Smooth muscle cell of the brain vasculature (primary cell): ENCODE measurements around the gene KPTN.
"Not testable (repeated sequence)": the region's sequence is repeated elsewhere in the genome, so short reads cannot be mapped to it uniquely, and the experiment has no call there.

Source experiments
- DNase-seq: peaks from one replicate; pipeline ENCODE4 v3.0.0-alpha.2; 2012; ENCODE audit warnings: low read depth, low spot score

KPTN gene

GRCh38 chr19:47492137-47492533 lies 8.1 kb upstream of the KPTN start:
- no peak for DNase-seq

GRCh38 chr19:47491358-47492136 lies 7.5 kb upstream of the KPTN start:
- DNase-seq: no peak

DNA sequence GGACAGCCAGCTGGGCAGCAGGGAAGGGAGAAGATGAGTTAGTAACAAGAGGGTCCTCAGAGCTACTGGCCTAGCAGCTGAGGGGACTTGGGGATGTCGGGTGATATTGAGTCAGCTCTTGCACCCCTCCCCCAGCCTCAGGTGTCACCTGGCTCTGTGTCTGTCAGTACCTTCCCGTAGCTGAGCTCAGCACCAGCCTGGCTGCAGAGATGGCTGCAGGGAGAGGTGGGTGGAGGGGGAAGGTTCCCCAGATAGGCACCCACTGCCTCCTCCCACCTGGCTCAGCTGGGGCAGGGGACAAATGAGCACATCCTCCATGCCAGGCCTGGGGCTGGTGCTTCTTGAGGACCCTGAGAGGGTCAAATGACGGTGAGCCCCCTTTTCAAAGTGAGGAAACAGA lies 6.8 kb upstream of the KPTN start:
- DNase-seq: no peak

DNA sequence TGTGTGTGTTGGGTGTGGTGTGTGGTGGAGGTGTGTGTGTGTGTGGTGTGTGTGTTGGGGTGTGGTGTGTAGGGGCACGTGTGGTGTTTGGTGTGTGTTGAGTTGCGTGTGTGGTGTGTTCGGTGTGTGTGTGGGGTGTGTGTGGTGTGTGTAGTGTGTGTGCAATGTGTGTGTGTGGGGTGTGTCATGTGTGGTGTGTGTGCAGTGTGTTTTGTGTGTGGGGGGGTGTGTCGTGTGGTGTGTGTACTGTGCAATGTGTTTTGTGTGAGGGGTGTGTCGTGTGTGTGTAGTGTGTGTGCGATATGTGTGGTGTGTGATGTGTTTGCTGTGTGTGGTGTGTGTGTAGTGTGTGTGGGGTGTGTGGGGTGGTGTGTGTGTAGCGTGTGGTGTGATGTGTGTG lies 6.0 kb upstream of the KPTN start:
- DNase-seq: no peak

GRCh38 chr19:47489072-47489914 lies 5.3 kb upstream of the KPTN start:
- DNase-seq: no peak

DNA sequence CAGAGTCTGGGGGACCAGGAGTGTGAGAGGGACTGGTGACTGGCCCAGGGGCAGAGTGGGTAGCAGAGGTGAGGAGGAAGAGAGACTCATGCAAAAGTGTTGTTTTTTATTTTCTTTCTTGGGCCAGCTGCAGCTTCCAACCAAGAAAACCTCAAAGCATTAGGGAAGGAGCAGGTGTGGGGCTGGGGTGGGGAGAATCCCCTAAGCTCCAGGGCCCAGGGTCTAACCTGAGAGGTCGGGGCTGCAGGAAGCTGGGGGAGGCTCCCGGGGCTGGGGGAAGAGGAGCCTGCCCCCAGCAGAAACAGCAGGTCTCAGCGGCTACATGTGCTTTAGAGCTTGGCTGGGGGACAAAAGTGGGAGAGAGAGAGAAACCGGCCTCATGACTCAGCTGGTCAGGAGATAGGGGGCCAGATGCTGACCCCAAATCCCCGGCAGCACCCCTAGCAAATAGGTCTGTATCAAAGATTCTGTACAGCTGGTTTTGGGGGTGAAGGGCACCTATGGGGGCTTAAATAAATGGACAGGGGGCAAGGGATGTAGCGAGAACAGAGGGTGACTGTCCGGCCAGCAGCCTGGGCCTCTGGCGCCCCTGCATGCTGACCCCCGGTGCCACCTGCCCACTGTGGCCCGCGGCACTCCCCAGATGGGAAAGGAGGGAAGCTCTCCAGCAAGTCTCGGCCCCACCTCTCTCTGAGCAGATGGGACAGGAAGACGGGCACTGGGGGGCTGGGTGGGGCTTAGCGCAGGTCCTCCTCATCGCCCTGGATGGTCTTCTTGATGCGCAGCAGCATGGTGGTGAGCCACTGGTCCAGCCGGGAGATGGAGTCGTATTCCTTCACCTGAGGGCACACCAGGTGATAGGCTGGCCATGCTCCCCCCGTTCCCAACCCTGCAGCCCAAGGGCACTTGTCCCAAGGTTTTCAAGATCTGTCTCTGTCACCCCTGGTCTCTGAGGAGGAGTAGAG lies 3.8 kb upstream of the KPTN start:
- DNase-seq: no peak

- DNase-seq: no peak
Observed at GRCh38 chr19:47486900-47487299, 2.9 kb upstream of the KPTN start.

GRCh38 chr19:47486220-47486619 lies 2.2 kb upstream of the KPTN start:
- DNase-seq: not testable (repeated sequence)

DNA sequence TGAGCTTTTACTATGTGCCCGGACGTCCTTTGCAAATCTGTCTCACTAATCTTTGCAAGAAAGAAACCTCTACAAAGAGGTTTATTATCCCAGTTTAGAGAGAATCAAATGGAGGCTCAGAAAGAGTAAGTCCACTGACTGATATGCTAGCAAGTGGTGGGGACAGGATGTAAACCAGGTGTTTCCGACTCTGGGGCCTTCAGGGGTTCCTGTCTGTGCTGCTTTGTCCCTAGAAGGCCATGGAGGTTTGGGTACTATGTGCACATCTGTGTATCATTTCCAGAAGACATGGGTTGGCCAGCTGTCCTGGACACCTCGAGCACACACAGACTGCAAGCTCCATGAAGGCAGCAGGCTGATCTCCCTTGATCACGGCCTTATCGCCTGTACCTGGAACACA lies 1.2 kb upstream of the KPTN start:
- DNase-seq: no peak

DNA sequence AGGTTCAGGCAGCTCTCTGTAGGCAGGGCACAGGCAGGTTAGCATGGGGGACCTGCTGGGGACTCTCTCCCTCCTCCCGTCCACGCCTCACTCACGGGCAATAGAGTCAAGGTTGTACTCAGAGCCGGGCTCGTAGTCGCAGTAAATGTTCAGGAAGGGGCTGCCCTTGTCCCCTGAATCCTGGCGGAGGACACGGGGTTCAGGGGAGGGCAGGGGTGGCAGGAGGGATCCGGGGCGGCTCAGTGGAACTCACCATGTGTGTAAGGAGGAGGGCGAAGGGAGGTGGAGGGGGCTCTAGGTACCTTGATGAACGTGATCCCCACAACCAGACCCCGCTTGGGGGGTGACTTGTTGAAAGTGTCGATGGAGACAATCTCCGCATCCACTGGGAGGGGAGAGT lies 819 bp downstream of the KPTN start:
- DNase-seq: no peak

DNA sequence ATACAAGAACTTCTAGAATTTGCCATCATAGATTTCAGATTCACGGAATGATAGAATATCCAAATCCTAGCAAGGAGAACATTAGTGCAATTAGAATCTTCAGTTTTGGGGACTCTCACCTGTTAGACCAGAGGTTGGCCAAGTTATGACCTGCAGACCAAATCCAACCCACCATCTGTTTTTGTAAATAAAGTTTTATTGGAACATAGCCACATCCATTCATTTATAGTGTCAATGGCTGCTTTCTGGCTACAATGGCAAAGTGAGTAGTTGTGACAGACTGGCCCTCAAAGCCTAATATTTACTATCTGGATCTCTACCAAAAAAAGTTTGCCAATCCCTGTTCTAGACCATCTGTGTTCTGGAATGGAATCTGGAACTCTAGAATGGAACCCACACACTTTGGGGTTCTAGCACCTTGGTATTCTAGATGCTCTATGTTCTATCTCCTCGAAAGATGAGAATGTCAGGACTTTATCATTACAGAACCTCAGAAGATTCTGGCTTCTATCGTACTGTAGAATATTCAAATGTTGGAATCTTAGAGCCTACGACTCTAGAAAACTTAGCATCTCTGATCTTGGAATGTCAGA lies 2.5 kb downstream of the KPTN start:
- DNase-seq: no peak

DNA sequence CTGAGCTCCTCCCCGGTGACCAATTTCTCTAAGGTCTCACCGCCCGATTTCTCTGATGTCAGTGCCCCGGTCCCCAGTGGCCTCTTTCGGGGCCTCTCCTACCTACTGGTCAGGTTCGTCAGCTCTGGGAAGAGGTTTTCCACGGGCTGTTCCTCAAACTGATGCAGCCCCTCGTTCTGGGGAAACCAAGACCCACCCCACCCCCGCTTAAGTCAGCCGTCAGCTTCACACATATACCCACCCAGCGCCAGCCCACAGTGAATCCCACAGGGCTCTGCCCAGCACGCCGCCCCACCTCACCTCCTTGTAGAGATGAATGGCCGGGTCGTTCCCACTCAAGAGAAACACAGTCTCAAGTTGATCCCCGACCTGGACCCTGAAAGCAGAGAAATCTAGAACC lies 3.4 kb downstream of the KPTN start:
- no peak for DNase-seq

DNA sequence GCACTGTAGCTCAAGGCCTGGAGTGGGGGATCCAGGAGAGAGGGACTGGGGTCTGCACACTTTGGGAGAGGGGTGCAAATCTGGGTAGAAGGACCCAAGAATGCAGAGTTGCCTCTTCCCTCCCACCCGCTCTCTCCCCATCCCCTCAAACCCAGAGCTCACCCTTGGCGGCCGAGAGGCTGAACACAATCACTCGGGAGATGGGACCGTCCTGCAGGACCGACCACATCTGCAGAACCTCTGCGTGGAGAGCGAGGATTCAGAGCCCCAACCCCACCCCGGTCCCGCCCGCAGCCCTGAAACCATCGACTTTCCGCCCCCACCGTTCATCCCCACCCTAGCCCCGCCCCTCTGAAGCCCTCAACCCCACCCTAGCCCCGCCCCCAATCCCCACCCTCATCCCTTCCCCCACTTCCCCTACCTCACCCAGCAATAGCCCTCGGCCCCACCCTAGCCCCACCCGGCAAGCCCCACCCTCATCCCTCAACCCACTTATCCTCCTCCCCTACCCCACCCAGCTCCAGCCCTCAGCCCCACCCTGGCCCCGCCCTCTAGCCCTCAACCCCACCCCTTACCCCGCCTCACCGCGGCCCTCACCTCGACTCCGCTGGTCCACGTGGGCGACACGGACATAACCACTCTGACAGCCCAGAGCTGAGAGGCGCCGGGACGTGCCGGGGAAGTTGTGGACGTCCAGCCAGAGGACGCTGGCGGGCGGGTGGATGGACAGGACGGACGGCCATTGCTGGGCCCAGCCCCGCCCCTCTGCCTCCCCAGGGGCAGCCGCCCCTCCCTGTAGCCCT lies 4.1 kb downstream of the KPTN start:
- DNase-seq: no peak

- DNase-seq: no peak
Observed at GRCh38 chr19:47476438-47476972, 7.5 kb downstream of the KPTN start.

DNA sequence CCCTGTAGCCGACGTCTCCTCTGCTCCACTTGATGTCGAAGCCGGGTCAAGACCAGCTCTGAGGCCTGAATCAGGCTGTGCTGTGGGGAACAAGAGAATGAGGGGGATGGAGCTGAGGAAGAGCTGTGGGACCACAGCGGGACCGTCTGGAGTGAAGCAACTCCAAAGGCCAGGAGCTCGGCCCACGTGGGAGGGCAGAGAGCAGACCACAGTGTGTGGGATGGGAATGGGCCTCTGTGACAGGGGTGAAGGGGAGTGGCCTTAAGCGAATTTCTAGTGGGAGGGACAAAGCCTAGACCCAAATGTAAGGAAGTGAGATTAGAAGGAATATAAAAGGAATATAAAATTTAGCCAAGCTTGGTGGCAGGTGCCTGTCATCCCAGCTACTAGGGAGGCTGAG lies 8.6 kb downstream of the KPTN start:
- DNase-seq: no peak

DNA sequence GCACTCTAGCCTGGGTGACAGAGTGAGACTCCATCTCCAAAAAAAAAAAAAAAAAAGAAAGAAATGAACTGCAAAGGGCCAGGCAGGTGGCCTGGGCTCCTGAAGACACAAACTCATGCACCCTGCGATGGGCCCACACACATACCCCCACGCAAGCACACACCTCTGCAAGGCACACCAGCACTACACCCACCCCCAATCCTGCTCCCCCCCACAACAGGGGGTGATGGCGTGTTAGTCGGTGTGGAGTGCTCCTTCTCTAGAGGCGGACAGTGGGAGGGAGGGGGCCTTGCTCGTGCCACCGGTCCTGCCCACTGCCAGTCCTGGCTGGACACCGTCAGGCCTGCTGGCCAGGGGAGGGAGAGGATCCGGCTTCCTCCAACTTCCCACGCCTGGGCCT lies 10.7 kb downstream of the KPTN start:
- no peak for DNase-seq

DNA sequence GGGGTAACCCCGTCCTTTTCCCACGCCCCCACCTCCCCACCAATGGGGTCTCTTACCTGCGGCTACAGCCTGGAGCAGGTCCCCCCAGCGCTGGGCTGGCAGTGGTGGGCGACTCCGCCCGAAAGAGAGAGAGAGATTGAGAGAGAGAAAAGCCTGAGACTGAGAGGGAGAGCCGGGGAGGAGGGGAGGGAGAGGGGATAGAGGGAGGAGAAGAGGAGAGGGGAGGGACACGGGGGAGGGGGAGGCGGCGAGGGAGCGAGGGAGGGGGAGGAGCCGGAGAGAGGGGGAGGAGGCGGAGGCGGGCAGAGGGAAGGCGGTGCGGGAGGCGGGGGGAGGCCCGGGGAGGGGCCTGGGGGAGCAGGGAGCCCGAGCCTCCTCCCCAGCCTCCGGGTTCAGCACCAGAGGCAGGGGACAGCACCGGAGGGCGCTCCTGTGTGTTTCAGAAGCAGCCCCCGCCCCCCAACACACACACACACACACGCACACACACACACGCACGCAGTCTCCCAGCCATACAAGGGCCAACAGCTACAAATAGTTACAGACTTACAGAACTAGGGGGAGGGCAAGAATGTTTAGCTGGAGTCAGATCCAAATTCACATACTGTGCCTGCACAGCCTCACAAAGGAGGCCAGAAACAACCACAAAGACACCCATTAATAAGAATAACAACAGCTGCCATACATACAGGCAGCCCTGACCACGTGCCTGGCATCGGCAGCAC lies 12.1 kb downstream of the KPTN start, which contains the start of gene SLC8A2:
SLC8A2 (minus strand) TSS at position 161 of the 725 bp plus-strand sequence. CDS start 5,490 bp downstream, outside the sequence.
- peak; percentile 13 for DNase-seq

- DNase-seq: no peak
Observed at GRCh38 chr19:47471381-47471732, 12.7 kb downstream of the KPTN start.

DNA sequence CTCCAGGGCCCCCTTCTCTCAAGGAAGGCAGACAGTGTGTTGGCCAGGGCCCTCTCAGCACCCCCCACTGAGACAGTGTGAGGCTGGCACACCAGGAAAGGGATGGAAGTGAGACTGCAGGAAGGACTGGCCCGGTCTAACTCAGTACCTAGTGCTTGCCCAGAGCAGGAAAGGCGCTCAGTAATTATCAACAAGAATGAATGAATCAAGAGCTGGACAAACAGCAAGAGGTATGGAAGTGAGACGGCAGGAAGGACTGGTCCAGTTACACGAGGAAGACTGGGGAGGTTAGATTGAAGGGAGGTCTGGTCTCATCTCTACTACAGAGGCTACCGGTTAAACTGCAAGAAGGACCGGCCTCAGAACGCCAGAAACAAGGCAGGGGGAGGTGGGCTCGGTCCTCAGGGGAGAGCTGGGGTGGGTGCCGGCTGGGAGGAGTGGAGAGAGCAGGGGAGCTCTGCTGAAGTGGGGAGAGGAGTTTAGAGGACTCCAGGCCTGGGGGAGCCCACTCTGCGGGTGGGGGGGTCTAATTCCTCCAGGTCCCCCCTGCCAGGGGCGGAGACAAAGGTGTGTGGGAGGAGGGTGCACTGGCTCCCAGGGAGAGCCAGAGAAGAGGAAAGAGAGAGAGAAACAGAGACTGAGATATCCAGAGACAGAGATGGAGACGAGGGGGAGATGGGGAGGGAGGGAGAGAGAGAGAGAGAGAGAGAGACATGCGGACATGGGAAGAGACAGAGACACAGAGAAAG lies 13.4 kb downstream of the KPTN start:
- no peak for DNase-seq
